ENCODE measurements around the gene REPS2.

REPS2 gene

DNA sequence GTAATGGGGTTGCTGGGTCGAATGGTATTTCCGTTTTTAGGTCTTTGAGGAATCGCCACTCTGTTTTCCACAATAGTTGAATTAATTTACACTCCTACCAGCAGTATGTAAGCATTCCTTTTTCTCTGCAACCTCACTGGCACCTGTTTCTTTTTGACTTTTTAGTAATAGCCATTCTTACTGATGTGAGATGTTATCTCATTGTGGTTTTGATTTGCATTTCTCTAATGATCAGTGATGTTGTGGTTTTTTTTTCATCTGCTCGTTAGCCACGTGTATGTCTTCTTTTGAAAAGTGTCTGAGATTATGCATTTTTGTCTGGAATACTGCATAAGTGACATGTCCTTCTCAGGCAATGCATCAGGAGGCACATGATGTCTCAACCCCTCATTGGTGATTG lies 28.8 kb downstream of the REPS2 start:
- TF ChIP-seq CTCF (IDR thresholded peaks at IDR 0.05; ENCODE audit: insufficient read depth, low read depth, low read length, missing control alignments): no peak
- no peak for DNase-seq (ENCODE audit: low read depth)

DNA sequence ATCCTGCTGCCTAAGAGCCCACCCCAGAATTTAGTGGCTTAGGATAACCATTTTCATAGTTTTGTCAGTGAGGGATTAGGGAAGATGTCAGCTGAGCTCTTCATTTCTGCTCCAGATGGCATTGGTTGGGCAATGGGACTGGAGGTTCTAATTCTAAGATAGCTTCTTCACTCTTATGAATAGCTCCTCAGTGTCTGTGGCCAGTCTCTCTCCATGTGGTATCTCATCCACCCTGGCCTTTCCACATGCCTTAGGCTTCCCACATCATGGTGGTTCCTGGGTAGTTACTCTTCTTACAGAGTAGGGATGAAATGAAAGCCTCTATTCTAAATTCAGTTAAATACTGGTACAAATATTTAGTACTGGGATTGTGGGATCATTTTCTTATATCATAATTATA lies 31.3 kb downstream of the REPS2 start:
- no peak for DNase-seq (ENCODE audit: low read depth)
- no peak for TF ChIP-seq CTCF (IDR thresholded peaks at IDR 0.05; ENCODE audit: insufficient read depth, low read depth, low read length, missing control alignments)
- H3K4me3 ChIP-seq (ENCODE audit: low read depth, low read length): no peak overlapping the region

More for the DNA sequence above, 28.8 kb downstream of the REPS2 start:
- no peak overlapping the region for H3K4me3 ChIP-seq (ENCODE audit: low read depth, low read length)

- no peak overlapping the region for H3K4me3 ChIP-seq (ENCODE audit: low read depth, low read length)
- TF ChIP-seq CTCF (IDR thresholded peaks at IDR 0.05; ENCODE audit: insufficient read depth, low read depth, low read length, missing control alignments): no peak
- no peak for DNase-seq (ENCODE audit: low read depth)
Observed at GRCh38 chrX:16978193-16978984, 31.9 kb downstream of the REPS2 start.

DNA sequence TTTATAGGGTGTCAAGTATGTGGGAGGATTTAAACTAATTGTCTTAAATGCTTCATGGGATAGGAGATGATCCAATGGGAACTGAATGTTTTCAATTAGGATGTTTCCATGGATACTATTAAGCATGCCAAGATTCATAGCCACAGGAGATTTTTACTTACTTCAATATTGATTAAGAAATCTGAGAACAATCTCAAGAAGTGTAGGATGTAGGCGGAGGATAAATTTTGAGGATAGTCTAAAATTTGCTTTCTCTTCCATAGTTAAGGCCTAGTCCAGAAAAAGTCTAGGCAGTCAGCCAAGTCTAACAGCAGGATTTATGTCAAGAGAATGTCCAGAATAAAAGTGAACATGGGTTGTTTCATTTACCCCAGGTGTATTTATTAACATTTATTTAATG lies 32.8 kb downstream of the REPS2 start:
- no peak for DNase-seq (ENCODE audit: low read depth)
- no peak overlapping the region for H3K4me3 ChIP-seq (ENCODE audit: low read depth, low read length)
- no peak for TF ChIP-seq CTCF (IDR thresholded peaks at IDR 0.05; ENCODE audit: insufficient read depth, low read depth, low read length, missing control alignments)

DNA sequence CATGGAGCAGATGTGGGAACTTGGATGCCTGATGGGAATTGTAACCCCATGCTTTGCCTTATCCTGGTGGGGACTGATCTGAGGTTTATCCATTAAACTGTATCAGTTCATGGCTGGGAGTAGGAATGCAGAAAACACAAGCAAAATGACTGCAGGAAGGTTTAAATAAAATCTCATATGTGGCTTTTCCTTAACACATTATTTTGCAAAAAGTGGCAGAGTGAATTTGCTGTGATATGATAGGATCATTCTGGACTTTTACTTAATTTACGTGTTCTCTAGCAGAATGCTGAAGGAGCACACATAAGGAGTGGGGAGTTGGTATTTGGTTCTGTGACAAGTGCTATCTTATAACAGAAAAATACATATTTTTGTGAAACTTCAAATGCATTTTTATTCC lies 34.8 kb downstream of the REPS2 start:
- no peak for DNase-seq (ENCODE audit: low read depth)
- TF ChIP-seq CTCF (IDR thresholded peaks at IDR 0.05; ENCODE audit: insufficient read depth, low read depth, low read length, missing control alignments): no peak
- H3K4me3 ChIP-seq (ENCODE audit: low read depth, low read length): no peak overlapping the region

DNA sequence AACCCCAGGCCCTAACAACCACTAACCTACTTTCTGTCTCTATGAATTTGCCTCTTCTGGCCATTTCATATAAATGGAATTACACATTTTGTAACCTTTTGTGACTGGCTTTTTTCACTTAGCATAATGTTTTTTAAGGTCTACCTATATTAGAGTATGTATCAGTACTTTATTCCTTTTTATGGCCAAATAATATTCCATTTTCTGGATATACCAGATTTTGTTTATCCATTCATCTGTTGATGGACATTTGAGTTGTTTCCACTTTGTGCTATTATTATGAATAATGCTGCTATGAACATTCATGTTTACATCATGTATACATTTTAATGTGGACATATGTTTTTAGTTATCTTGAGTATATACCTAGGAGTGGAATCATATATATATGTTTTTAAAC lies 35.5 kb downstream of the REPS2 start:
- no peak for TF ChIP-seq CTCF (IDR thresholded peaks at IDR 0.05; ENCODE audit: insufficient read depth, low read depth, low read length, missing control alignments)
- no peak for DNase-seq (ENCODE audit: low read depth)
- no peak overlapping the region for H3K4me3 ChIP-seq (ENCODE audit: low read depth, low read length)

GRCh38 chrX:16983051-16983450 lies 36.6 kb downstream of the REPS2 start:
- TF ChIP-seq CTCF (IDR thresholded peaks at IDR 0.05; ENCODE audit: insufficient read depth, low read depth, low read length, missing control alignments): no peak
- DNase-seq (ENCODE audit: low read depth): no peak
- H3K4me3 ChIP-seq (ENCODE audit: low read depth, low read length): no peak overlapping the region

Measured in GM12865 (cell line).